Adrenal gland (tissue), 12 donors: ENCODE results near the gene RASA3. TPM values are rescaled to one million over a fixed set of nuclear protein-coding genes. Genes with fewer than 3 reads are reported as not detected.

ENCODE experiments used
- DNase-seq, 7 donors: peaks; one replicate each; pipeline ENCODE4 v3.0.0-alpha.2; 2019 to 2020
- H3K27ac ChIP-seq, 5 donors: fragments of 200-600 bp; sonication (generic) in 4 of 5; 1 replicate in 3 of 5; 2 replicates in 2 of 5; pipeline versions ENCODE4 v1.5.1 to v1.8.0; 2016 to 2020; ENCODE audit warnings: mild to moderate bottlenecking in 1 of 5
- H3K27me3 ChIP-seq: fragments of 200-600 bp; 2 replicates; pipeline ENCODE4 v1.8.0; 2021
- H3K36me3 ChIP-seq, 2 donors: fragments of 200-600 bp; replicated peaks in 1 of 2; 1 replicate in 1 of 2; 2 replicates in 1 of 2; pipeline versions ENCODE4 v1.5.1 to v1.8.0; 2018 to 2022
- H3K4me1 ChIP-seq, 2 donors: fragments of 200-600 bp; replicated peaks in 1 of 2; 1 replicate in 1 of 2; 2 replicates in 1 of 2; pipeline versions ENCODE4 v1.5.1 to v1.8.0; 2018 to 2021
- H3K4me3 ChIP-seq, 4 donors: fragments of 200-600 bp; sonication (generic) in 3 of 4; one replicate each; pipeline ENCODE4 v1.5.1; 2016 to 2018
- H3K9me3 ChIP-seq, 3 donors: fragments of 200-600 bp; sonication (generic) in 1 of 3; replicated peaks in 1 of 3; 1 replicate in 2 of 3; 2 replicates in 1 of 3; pipeline versions ENCODE4 v1.5.1 to v1.8.0; 2016 to 2021
- CTCF ChIP-seq, 6 experiments: fragments of 450-650 bp in 4 of 6; fragments of 200-600 bp in 2 of 6; sonication (generic) in 1 of 6; IDR thresholded peaks; 1 replicate in 5 of 6; 2 replicates in 1 of 6; pipeline versions ENCODE4 v1.5.1 to v1.8.0; 2016 to 2021; ENCODE audit warnings: antibody characterized with exemption in 6 of 6, mild to moderate bottlenecking in 2 of 6, moderate library complexity in 1 of 6
- POLR2A ChIP-seq, 2 donors: fragments of 450-650 bp; IDR thresholded peaks; one replicate each; pipeline ENCODE4 v1.6.1; 2017; ENCODE audit warnings: antibody characterized with exemption in 2 of 2, mild to moderate bottlenecking in 2 of 2, moderate library complexity in 1 of 2
- WGBS, 4 donors: extraction: QIAGEN DNeasy Blood & Tissue Kit in 2 of 4; methylation state at CpG; one replicate each; pipeline versions ENCODE4 v1.1.5 to v1.1.7; 2013 to 2017; 5-methylcytosine and 5-hydroxymethylcytosine counted together
- intact Hi-C, 2 donors: fragments of 100-400 bp; cut with DNase I; formaldehyde crosslinking; loops; one replicate each; pipeline versions ENCODE4 v1.14.1 to v1.15.0; 2022 to 2023
- polyA plus RNA-seq, 3 donors: library from polyadenylated mRNA; stranded (reverse); fragments of 200-250 nt in 2 of 3; fragments of 350-450 nt in 1 of 3; fragmentation: Illumina TruSeq in 1 of 3; extraction: RNeasy Lipid Tissue Mini Kit (QIAGEN cat#74804) in 1 of 3; gene quantifications; one replicate each; pipeline ENCODE4 v1.2.3, GENCODE V29; 2013 to 2014
- total RNA-seq, 9 donors: library from RNA; depleted of rRNA in 4 of 9; stranded (reverse); fragments of >200 nt in 4 of 9; fragments of 120-200 nt in 1 of 9; fragmentation: NEBNext Ultra II Directional in 1 of 9; extraction: Animal tissue kit (Norgen Biotek cat#: 25700) in 1 of 9; gene quantifications; one replicate each; pipeline versions ENCODE4 v1.1.0 to v1.2.4, GENCODE V29; 2013 to 2023
- donor health status: healthy with polysubstance abuse.
- donor health status: Bipolar disorder and iron deficiency.
- donor health status: DM: yes; HTN: yes; CAD: no.
- donor health status: DM: no; HTN: no; CAD: no.
- donor health status: DM: no; HTN: no; CAD: no.
- donor health status: DM: yes; HTN: yes; CAD: no.

RASA3 gene
- total and polyA plus RNA-seq, 12 donors, result 2.2 to 11.7 (median 7.3) TPM

GRCh38 chr13:113981611-113982295 is 150.7 kb downstream of the RASA3 start:
- 83 to 91% (median 87%) methylated on average over 17 to 28 of the region's 28 CpGs for WGBS, 4 donors
- H3K27ac ChIP-seq, result no peak overlapping the region
- intact Hi-C loops, result no loop called here
- no peaks in the 10 kb centered on the region for H3K4me1 ChIP-seq
- DNase-seq, result peak in 1 of 7 donors; percentile 7
- H3K36me3 ChIP-seq, result peaks cover 0 to 7% of the 10 kb centered on the region in 2 donors
- H3K4me3 ChIP-seq, result no peak overlapping the region
- no peaks in the 10 kb centered on the region for H3K9me3 ChIP-seq
- H3K27me3 ChIP-seq, result no peaks in the 10 kb centered on the region
- TF ChIP-seq POLR2A (IDR thresholded peaks at IDR 0.05) (no peak), CTCF (IDR thresholded peaks at IDR 0.05) (no peak)

DNA sequence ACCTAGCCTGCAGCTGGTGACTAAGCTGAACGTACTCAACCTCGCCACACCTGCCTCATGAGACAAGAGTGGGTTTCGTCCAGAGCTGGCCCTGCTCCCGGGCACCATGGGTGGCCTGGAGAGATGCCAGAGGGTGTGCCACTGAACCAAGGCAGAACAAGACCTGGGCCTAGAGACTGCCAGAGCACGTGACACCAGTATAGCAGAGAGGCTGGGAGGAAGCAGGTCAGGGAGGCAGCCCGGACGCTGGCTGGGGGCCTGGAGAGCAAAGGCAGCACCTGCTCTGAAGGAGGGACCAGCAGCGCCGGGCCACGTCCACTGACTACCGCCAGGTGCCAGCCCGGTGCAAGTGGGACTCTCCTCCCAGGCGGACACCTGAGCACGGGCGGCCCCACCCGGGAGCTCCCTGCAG is 151.2 kb downstream of the RASA3 start:
- 80 to 91% (median 84%) methylated on average over 1 to 16 of the region's 16 CpGs for WGBS, 4 donors
- no peaks in the 10 kb centered on the region for H3K4me1 ChIP-seq
- H3K36me3 ChIP-seq, result peaks cover 0 to 7% of the 10 kb centered on the region in 2 donors
- H3K4me3 ChIP-seq, result no peak overlapping the region
- H3K27ac ChIP-seq, result no peak overlapping the region
- no peaks in the 10 kb centered on the region for H3K9me3 ChIP-seq
- no peaks in the 10 kb centered on the region for H3K27me3 ChIP-seq
- TF ChIP-seq POLR2A (IDR thresholded peaks at IDR 0.05) (no peak), CTCF (IDR thresholded peaks at IDR 0.05) (no peak)
- peak in 1 of 7 donors; percentile 13 for DNase-seq
- intact Hi-C loops, result no loop called here

DNA sequence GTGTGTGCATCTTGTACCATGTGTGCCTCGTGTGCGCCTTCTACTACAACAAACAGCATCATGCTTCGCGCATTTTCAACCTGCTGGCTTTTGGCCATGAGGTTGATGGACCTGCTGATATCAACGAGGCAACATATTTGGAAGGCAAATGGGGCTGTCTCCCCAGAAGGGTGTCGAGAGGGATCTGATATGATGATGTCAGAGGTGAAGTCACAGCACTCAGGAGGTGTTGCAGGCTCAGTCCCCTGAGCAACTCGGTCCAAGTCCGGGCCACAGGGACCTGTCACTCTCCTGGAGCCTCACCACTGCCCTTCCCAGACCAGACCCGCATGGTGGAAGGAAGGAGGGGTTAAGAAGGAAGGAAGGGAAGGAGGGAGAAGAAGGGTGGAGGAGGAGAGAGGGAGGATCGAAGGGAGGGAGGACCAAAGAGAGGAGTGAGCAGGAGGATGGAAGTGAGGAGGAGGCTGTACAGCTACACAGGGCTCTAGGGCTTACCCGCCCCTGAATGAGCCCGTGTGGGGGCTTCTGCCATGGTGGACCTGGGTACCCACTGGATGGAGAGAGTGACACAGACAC is 151.8 kb downstream of the RASA3 start:
- no peaks in the 10 kb centered on the region for H3K9me3 ChIP-seq
- intact Hi-C loops, result no loop called here
- H3K27ac ChIP-seq, result no peak overlapping the region
- no peaks in the 10 kb centered on the region for H3K27me3 ChIP-seq
- DNase-seq, result peak in 1 of 7 donors; percentile 9
- WGBS, 4 donors, result 84 to 92% (median 88%) methylated on average over 12 of the region's 12 CpGs
- H3K4me1 ChIP-seq, result no peaks in the 10 kb centered on the region
- no peak overlapping the region for H3K4me3 ChIP-seq
- TF ChIP-seq CTCF (IDR thresholded peaks at IDR 0.05) (no peak), POLR2A (IDR thresholded peaks at IDR 0.05) (no peak)
- H3K36me3 ChIP-seq, result peaks cover 0 to 7% of the 10 kb centered on the region in 2 donors

- Histone ChIP-seq H3K9me3 (no peaks in the 10 kb centered on the region), H3K27ac (no peak overlapping the region), H3K4me3 (no peak overlapping the region), H3K36me3 (peaks cover 0 to 7% of the 10 kb centered on the region in 2 donors), H3K4me1 (no peaks in the 10 kb centered on the region), H3K27me3 (no peaks in the 10 kb centered on the region)
- DNase-seq, result peak in 1 of 7 donors; percentile 11
- no peak for TF ChIP-seq CTCF (IDR thresholded peaks at IDR 0.05)
- no peak for TF ChIP-seq POLR2A (IDR thresholded peaks at IDR 0.05)
- intact Hi-C loops, result no loop called here
- WGBS, 4 donors, result 82 to 89% (median 87%) methylated on average over 18 to 20 of the region's 20 CpGs
These were observed 152.5 kb downstream of the RASA3 start for GRCh38 chr13:113979791-113980471.
